HG02623 (cell line): ENCODE data around the gene TAX1BP3.
A peak's percentile ranks its signal among the peaks of the same experiment; 100 is the strongest.

Experiments
- ATAC-seq: cut with Tn5 transposase; IDR thresholded peaks from one replicate; pipeline ENCODE4 v1.9.1; 2021; ENCODE audit warnings: moderate library complexity; ENCODE audit not compliant: unreplicated experiment

The TAX1BP3 gene

DNA sequence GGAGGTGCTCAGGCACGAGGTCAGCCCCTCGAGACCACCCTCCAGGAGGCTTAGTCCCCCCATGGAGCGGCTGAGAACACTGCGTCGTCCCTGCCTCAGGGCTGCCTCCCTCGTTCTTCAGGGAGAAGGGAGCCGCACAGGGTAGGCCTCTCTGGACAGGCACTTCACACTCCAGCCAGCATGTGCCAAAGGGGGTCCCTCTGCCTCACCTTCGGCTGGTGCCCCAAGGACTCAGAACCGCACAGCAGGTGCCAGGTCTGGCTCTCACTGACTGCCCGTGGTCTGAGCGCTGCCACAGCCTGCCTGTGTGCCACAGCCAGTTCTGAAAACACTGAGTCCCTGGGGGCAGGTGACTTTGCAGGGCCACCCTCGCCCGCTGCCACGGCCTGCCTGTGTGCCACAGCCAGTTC lies 20.5 kb upstream of the TAX1BP3 start:
- no peak for ATAC-seq

DNA sequence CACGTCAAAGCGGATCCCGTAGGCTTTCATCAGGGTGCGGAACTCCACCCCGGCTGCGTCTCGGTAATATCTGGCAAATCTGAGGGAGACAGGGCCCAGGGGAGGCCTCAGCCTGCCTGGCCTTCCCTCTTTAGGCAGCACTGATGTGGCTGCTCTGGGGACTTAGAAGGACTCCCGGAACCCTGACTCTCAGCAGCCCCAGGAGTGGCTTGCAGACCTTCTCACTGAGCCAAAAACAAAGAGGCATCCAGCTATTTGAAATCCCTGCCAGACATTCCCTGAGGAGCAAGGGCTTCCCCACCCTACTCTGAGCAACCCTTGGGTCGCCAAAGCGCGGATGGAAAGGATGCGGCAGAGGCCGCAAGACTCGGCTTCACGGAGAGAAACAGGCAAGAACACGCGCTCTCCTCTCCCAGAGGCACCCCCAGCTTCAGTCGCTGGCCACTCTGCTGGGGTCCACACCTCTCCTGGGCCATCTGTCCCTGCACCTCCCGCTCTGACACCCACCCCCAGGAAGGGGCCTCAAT lies 19.7 kb upstream of the TAX1BP3 start:
- no peak for ATAC-seq

DNA sequence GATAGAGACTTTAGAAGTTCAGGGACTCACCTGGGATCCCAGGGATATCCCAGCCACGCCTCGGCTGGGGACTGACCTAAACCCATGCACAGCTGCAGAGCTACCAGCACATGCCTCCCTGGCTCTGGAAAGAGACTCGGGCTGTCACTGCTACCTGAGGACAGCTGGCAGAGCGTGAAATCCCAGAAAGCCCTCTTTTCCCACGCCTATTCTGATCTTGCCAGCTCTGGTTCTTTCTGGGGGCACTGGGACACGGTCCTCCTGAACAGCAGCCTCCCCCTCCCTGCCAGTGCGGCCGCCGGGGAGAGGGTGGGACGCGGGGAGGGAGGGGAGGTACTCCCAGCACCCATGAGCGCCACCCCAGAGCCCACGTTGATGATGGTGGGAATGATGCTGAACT lies 16.8 kb upstream of the TAX1BP3 start:
- ATAC-seq = no peak

DNA sequence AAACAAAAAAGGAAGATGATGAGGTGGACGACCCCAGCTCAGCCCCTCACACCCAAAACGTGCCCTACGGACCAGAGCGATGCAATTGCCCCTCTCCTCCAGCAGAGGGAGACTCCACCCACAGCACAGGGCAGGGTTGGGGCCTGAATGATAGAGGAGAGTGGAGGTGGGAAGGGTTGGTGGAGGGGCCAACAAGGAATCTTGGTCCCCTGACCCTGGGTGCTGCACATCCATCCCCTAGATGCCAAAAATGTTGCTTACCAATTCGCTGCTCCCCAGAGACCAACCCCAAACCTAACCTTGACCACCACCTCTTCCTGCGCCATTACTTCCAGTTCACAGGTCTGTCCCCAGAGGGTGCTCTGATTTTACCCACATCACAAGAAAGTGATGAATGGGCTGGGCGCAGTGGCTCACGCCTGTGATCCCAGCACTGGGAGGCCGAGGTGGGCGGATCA lies 14.7 kb upstream of the TAX1BP3 start:
- ATAC-seq = peak; percentile 53

DNA sequence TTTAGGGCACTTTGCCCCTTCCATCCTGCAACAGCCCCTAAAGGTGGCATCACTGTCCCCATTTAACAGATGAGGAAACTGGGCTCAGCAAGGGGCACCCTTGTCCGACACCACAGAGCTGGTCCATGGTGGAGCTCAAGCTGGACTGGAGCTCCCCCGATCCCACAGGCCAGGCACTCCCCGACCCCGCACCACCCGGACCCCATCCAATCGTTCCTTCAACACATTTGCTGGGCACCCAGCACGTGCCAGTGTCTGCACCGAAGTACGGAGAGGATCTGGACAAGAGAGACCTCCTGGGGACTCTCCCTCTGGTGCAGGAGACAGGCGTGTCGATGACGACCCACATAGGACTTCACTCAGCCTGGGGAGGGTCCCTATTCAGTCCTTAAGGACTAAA lies 13.7 kb upstream of the TAX1BP3 start:
- no peak for ATAC-seq

DNA sequence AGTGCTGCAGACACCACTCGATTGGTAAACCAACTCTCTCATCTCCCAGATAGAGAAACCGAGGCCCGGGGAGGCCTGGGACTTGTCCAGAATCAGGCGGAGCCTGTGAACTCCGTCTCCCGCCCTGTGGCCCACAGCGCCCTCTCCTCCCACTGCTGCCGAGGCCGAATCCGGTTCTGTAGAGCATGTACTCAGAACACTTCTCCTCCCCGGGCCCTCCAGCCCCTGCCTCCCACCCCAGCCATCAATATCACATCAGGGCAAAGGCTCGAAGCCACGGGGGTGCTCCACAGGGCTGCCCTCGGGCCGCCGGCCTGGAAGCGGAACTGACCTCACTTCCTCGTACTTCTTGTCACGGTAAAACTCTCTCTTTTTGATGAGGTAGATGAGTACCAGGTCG lies 13.2 kb upstream of the TAX1BP3 start:
- ATAC-seq = no peak

DNA sequence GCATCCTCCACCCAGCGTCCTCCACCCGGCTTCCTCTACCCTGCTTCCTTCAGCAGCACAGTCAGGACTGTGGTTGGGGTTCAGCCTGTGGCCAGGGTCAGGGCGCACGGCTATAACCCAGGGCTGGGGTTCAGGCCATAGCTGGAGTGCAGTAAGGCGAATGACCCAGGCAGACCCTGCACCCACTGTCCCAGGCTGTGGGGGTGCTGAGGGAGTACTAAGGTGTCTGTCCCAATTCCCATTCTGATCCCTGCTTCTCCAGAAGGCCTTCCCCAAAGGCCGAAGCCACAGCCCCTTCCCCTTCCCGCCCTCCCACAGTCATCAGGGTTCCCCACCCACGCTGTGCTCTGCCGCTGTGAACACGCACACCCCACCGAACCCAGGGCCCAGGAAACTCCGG lies 12.7 kb upstream of the TAX1BP3 start:
- no peak for ATAC-seq

DNA sequence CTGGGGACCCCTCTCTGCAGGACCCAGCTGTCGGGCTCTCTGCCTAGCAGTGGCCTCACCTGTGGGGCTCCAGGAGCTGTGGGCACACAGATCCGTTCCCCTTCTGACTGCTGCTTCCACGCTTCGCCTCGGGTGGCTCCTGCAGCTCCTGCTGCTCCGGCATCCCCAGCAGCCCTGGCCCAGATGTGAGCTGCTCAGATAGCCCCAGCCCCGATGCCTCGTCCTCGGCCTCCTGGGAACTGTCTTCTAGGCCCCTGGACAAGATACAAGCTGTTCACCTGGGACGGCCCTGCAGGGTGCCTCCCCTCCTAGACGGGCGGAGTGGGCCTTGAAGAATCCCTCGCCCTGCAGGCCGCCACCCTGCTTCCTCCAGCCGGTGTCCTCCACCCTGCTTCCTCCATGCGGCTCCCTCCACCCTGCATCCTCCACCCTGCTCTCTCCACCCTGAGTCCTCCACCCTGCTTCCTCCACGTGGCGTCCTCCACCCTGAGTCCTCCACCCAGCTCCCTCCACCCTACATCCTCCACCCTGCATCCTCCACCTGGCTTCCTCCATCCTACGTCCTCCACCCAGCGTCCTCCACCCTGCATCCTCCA lies 11.3 kb upstream of the TAX1BP3 start:
- ATAC-seq = no peak

DNA sequence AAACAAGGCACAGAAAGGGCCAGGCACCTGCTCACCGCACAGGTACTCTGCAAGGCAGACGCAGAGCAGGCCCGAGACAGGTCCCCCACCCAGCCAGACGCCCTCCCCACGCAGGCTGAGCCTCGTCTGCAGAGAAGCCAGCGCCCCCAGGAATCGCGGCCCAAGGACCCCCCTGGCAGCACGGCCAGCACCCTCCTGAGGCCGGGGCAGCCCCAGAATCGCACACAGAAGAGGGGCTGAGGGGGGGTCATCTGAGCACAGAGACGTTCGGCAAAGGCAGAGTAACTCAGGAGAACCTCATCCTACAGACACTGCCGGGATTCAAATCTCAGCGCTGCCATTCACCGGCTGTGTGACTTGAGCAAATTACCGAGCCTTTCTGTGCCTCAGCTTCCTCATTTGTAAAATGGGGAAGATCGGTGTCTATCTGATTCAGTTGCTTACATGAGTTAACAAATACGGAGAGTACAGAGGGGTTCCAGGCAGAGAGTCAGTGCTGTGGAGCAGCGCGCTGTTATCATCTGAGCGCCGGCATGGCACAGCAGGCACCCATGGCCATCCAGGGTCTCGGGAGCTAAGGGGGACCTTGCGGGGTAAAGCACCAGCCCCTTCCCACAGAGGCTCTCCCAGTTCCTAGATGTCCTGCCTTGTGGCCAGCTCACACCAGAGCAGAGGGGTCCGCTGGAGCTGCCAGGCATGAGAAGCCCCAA lies 10.6 kb upstream of the TAX1BP3 start:
- ATAC-seq = no peak

DNA sequence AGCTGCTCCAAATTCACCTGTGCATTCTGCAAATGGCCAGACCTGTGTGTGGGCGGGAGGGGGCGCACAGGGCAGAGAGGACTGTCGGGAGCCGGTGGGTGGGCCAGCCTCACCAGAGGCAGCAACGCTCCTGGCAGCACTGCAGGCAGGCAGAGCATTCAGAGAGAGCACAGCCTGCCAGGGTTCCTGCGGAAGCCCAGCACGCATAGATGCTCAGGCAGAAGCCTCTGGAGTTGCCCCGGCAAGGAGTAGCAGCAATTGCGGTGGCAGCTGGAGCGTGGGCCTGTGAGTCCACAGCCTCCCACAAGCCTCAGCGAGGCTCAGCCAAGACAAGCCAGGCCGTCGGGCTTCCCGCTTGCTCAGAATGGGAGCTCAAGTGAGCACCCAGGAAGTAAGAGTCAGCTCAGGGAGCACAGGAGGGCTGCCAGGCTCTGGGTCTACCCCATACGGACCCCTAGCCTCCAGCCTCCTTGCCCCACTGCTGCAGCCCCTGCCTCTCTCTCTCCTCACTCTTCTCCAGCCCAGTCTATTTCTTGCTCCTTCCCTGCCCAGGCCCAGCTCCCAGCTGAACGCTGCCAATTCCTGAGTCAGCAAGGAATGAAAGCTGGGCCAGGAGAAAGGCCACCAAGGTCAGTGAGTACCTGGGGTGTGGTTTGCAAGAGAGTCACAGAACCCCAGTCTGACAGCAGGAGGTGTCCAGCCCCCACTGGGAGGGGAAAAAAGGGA lies 9.9 kb upstream of the TAX1BP3 start:
- no peak for ATAC-seq

DNA sequence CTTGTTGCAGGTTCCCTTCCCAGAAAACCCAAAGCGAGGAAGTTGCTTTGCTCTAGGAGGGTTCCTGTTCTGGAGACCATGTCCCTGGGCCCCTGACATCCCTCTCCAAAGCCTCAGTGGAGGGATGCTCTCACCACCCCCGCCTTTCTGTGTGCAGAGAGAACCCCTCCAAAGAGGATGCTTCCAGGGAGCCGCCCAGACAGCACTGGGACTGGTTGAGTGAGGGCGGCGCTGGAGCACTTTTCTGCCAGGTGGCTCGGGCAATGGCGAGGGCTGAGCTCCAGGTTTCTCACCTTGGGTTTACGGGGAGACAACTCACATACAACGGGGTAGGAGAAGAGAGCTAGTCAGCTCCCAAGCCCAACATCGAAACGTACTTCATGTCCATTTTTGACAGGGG lies 7.5 kb upstream of the TAX1BP3 start:
- ATAC-seq = no peak

DNA sequence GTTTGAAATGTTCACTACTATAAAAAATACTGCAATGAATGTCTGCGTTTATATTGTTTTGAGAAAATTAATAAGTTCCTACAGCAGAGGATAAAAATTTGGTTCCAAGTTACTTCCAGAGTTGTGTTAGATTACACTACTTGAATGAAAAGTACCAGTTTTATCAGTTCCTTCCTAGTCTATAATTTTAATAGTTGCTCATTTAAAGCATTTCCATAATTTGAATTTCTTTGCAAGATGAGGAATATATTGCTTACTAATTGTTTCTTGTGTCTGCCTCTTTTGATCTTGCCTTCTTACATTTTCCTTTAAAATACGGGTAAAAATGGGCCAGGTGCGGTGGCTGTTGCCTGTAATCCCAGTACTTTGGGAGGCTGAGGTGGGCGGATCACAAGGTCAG lies 4.2 kb upstream of the TAX1BP3 start:
- no peak for ATAC-seq

DNA sequence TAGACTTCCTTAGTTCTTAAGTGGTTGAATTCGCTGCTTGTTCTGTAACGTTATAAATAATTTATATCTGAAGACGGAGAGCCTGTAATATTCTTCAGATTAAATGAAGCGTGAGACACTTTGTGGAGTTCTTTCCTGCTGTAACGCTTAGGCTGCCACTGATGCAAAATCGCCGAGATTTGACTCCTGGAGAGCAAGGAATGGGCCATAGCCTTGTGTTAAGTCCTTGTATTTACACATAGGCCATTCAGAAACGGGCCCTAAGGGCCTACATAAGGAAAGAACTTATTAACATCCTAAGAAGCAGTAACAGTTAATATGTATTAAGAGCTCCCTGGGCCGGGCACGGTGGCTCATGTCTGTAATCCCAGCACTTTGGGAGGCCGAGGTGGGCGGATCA lies 1.2 kb upstream of the TAX1BP3 start:
- ATAC-seq = no peak

DNA sequence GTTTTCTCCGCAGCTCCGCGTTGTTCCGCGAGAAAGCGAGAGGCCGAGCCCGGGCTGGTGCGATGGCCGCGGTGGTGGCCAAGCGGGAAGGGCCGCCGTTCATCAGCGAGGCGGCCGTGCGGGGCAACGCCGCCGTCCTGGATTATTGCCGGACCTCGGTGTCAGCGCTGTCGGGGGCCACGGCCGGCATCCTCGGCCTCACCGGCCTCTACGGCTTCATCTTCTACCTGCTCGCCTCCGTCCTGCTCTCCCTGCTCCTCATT lies 638 bp upstream of the TAX1BP3 start:
- ATAC-seq = no peak

DNA sequence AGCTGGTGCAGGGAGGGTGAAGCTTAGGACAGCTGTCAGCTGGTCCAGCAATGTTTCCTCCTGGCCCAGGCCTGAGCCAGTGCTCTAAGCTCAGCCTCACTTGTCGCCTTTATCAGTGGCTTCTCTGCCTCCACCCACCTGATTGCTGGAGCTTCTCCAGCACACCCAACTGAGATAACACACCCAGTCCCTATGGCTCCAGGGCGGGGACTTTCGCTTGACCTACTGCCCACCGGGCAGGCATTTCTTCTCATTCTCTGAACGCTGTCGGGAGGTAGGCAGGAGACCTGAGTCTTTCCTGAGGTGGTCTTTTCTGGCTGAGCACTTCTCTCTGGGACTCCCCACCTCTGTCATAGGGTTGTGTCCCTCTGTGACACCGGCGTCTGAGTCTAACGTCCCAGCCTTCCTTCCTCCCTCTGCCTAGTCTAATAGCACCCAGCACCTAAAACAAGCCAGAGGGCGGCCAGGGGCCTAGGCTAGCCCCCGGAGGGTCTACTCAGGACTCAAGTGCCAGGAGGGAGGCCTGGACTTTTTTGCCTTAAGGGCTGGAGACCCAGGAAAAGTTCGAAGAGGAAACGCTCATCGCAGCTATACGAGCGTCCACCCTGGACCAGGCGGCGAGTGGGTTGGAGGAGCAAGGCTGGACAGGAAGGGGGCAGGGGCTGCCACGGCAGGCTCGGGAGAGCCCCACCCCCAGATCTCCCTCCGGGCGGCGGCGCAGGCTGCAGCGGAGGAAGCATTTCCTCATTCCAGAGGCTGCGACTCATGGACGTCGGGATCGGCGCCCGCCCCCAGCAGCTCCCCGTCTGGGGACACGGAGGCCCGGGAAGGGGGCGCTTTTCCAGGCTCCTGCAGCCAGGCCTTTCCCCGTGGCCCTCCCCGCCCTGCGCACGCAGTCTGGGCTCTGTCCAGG lies 756 bp downstream of the TAX1BP3 start:
- ATAC-seq = peak; percentile 5

DNA sequence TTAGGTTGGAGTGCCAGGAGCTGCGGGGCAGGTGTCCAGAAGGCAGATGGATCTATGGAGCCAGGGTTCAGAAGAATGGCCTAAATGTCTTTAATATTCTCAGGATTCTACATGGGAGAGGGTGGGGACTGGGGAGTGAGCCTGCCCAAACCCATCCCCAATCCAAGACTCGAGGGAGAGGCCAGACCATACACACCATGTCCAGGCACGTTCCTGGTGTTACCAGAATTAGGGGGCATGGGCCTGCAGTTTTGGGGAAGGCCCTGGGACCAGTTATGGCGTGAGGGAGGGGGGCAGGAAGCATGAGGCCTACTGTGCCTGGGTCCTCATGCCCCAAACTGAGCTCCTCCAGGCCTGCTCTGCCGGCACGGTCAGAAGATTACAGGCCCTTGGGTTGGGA lies 1.9 kb downstream of the TAX1BP3 start:
- no peak for ATAC-seq

DNA sequence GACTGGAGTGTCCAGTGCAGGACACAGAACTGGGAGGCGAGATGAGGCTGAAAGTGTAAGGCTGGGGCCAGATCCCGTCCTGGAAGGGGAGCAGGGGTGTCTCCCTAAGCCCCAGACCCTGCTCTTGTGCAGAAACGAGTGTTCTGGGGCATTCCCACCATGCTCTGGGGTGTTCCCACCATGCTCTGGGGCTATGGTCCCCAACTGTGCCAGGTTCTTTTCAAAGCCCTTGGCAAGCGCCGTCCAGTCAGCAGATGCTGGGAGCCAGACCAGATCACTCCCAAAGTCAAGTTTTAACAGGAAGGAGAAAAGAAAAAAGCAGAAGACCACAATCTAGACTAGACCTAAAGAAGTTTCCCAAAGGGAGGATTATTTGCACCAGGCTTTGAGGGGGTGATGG lies 2.5 kb downstream of the TAX1BP3 start:
- ATAC-seq = no peak

DNA sequence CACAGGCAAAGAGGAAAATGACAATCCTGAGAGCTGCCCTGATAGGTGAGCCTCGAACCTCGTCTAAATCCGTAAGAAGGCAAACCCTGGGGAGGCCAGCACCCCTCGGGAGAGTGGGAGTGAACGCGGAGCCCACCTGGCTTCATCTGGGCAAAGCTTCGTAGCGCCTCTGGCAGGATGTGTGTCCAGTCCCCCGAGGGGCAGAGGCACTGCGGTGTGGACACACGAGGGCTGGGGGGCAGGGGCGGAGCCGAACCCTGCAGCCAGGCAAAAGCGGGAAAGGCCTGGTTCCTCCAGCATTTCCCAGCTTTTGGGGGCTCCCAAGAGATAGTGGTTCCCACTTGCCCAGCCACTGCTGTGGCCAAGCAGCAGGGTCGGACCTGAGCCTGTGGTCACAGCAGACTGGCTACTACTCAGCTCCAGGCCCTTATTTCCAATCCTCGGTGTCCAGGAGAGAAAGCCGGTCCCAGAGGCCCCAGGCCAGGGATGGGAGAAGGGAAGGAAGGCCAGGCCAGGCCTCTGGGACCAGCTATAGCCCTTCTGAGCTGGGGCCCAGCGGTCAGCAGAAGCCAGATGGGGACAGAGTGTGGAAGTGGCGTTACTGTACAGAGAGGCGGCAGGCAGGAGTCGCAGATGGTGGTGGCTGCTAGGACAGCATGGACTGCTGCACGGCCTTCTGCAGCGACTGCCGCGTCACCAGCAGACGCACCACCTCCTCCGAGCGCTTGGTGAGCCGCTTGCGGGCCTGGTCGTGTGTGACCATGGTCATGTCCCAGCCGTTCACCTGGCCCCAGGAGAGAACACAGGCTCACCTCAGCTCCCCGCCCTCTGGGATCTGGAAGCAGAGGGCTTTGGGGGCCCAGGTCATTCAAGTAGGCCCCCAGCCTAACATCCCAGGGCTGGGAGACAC lies 5.0 kb downstream of the TAX1BP3 start:
- ATAC-seq = no peak

DNA sequence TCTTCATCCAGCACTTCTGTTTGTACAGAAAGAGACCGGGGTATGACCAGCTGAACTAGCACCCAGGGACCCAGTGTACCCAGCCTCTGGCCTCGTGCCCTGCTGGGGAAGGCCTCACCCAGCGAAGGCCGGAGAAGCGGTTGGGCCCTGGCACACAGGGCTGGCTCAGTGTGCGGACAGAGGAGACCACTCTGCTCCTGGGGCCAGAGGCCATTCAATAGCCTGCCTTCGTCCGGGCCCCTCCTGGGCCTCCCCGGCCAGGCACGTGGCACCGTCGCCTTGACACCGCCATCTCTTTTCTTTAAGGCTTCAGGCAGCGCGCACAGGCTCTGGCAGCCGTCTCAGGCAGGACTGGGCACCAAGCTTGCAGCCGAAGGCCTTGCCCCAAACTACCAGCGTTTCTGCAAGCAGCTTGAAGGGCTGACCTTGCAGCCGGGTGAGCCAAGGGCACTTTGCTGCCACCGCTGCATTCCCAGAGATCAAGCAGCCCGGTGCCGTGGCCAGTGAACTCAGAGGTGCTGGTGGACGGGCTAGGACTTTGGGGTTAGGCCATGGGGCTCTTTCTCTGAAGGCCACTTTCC lies 8.0 kb downstream of the TAX1BP3 start:
- no peak for ATAC-seq
